GM12878 (cell line): ENCODE data around the gene SCN4A. TPM values are rescaled to one million over a fixed set of nuclear protein-coding genes. Genes with fewer than 3 reads are reported as not detected.

Experiments
- ATAC-seq: fragments of 200-7000 bp; cut with Tn5 transposase; 3 replicates; pipeline ENCODE4 v1.9.1; 2020; ENCODE audit warnings: mild to moderate bottlenecking, moderate library complexity
- Bru-seq: library from RNA; stranded (reverse); fragments of 400-500 nt; gene quantifications from one replicate; lab custom pipeline; 2021; lab: Mats Ljungman, UMichigan
- BruChase-seq, 2 experiments: library from RNA; stranded (reverse); fragments of 400-500 nt; gene quantifications; one replicate each; lab custom pipeline; 2021; lab: Mats Ljungman, UMichigan
- BruUV-seq: library from RNA; stranded (reverse); fragments of 400-500 nt; replicated peaks from 2 replicates; lab custom pipeline; 2021; lab: Mats Ljungman, UMichigan
- CTCF ChIA-PET: fragments of 300-600 bp; sonication (Branson Sonifier 250); formaldehyde crosslinking; extraction: SDS; loops from one replicate; lab custom pipeline; 2021; ENCODE audit warnings: inconsistent platforms; lab: Yijun Ruan, JAX
- POLR2A ChIA-PET: fragments of 350-600 bp; formaldehyde crosslinking; extraction: SDS; loops from one replicate; lab custom pipeline; 2021; ENCODE audit warnings: inconsistent platforms; lab: Charles Lee
- RAD21 ChIA-PET: fragments of 300-600 bp; sonication (Branson Sonifier 250); formaldehyde crosslinking; loops from one replicate; lab custom pipeline; 2023; ENCODE audit warnings: antibody characterized with exemption; ENCODE audit not compliant: unreplicated experiment; lab: Charles Lee
- SMC1A ChIA-PET: fragments of 300-600 bp; sonication (Branson Sonifier 250); formaldehyde crosslinking; loops from one replicate; lab custom pipeline; 2023; ENCODE audit not compliant: unreplicated experiment, uncharacterized antibody; lab: Charles Lee
- DNase-seq: peaks from one replicate; pipeline ENCODE4 v3.0.0-alpha.2; 2011; ENCODE audit warnings: low read depth, low spot score
- FAIRE-seq: peaks from 3 replicates; lab custom pipeline; 2011; peaks lifted over from hg19 to GRCh38; lab: Jason Lieb, UNC
- H2AFZ ChIP-seq: 2 replicates; pipeline ENCODE4 v1.6.0; 2011; ENCODE audit warnings: low read depth, low read length, control low read depth; ENCODE audit not compliant: control insufficient read depth
- H3K27ac ChIP-seq: 2 replicates; pipeline ENCODE4 v1.5.1; 2011; ENCODE audit warnings: control low read depth; ENCODE audit not compliant: control insufficient read depth, insufficient read depth
- H3K27me3 ChIP-seq, 2 experiments: replicated peaks in 1 of 2; 2 replicates each; pipeline versions ENCODE4 v1.6.0 to v1.6.1; 2011; ENCODE audit warnings: low read length in 1 of 2; ENCODE audit not compliant: control insufficient read depth in 2 of 2, insufficient read depth in 2 of 2
- H3K36me3 ChIP-seq, 2 experiments: 2 replicates each; pipeline ENCODE4 v1.5.1; 2011; ENCODE audit warnings: low read length in 1 of 2; ENCODE audit not compliant: control insufficient read depth in 2 of 2, insufficient read depth in 2 of 2
- H3K4me1 ChIP-seq: 2 replicates; pipeline ENCODE4 v1.6.1; 2011; ENCODE audit warnings: mild to moderate bottlenecking, low read length, moderate library complexity, mixed read lengths; ENCODE audit not compliant: control insufficient read depth, insufficient read depth
- H3K4me2 ChIP-seq: 2 replicates; pipeline ENCODE4 v1.6.0; 2011; ENCODE audit warnings: control low read depth; ENCODE audit not compliant: control insufficient read depth, insufficient read depth
- H3K4me3 ChIP-seq: fragments of 200-600 bp; sonication (generic); 2 replicates; pipeline ENCODE4 v1.5.1; 2016
- H3K79me2 ChIP-seq: 2 replicates; pipeline ENCODE4 v1.6.0; 2011; ENCODE audit warnings: low read length; ENCODE audit not compliant: control insufficient read depth, insufficient read depth
- H3K9ac ChIP-seq: 2 replicates; pipeline ENCODE4 v1.8.0; 2011; ENCODE audit warnings: low read length, control low read depth, mixed read lengths; ENCODE audit not compliant: control insufficient read depth, insufficient read depth
- H3K9me3 ChIP-seq: replicated peaks from 3 replicates; pipeline ENCODE4 v1.5.1; 2011; ENCODE audit warnings: mild to moderate bottlenecking, low read length; ENCODE audit not compliant: control insufficient read depth, insufficient read depth
- H4K20me1 ChIP-seq: 2 replicates; pipeline ENCODE4 v1.6.0; 2011; ENCODE audit not compliant: control insufficient read depth, insufficient read depth
- ATF7 ChIP-seq: fragments of 450-650 bp; IDR thresholded peaks from 2 replicates; pipeline ENCODE4 v1.6.1; 2016; ENCODE audit warnings: low read depth, mild to moderate bottlenecking
- BCL3 ChIP-seq: IDR thresholded peaks from 2 replicates; pipeline ENCODE4 v1.6.1; 2011; ENCODE audit warnings: borderline replicate concordance, low read depth, mild to moderate bottlenecking, moderate library complexity, low read length; ENCODE audit not compliant: insufficient read depth, poor library complexity, severe bottlenecking
- BCLAF1 ChIP-seq: fragments of 450-650 bp; IDR thresholded peaks from 2 replicates; pipeline ENCODE4 v1.6.1; 2017; ENCODE audit warnings: antibody characterized with exemption, mild to moderate bottlenecking, moderate library complexity
- EGR1 ChIP-seq, 2 experiments: IDR thresholded peaks; 1 replicate in 1 of 2; 2 replicates in 1 of 2; pipeline ENCODE4 v1.6.1; 2011 to 2012; ENCODE audit warnings: low read depth in 2 of 2, low read length in 2 of 2, borderline replicate concordance in 1 of 2, mild to moderate bottlenecking in 1 of 2, moderate library complexity in 1 of 2
- HDAC6 ChIP-seq: fragments of 200-600 bp; sonication (generic); IDR thresholded peaks from one replicate; pipeline ENCODE4 v1.8.0; 2017; ENCODE audit warnings: antibody characterized with exemption; ENCODE audit not compliant: unreplicated experiment
- MTA3 ChIP-seq: IDR thresholded peaks from 2 replicates; pipeline ENCODE4 v1.6.1; 2012; ENCODE audit warnings: low read length, inconsistent platforms, borderline replicate concordance
- NRF1 ChIP-seq: conservative IDR thresholded peaks from 2 replicates; pipeline ENCODE4 v1.6.1; 2011; ENCODE audit warnings: mild to moderate bottlenecking, low read depth, low read length, improper control_type of control experiment
- TAF1 ChIP-seq: IDR thresholded peaks from 2 replicates; pipeline ENCODE4 v1.6.1; 2011; ENCODE audit warnings: mild to moderate bottlenecking, low read depth, low read length, borderline replicate concordance
- WGBS: methylation state at CpG from one replicate; pipeline ENCODE4 v1.1.6; 2016; ENCODE audit warnings: low lambda C conversion rate; ENCODE audit not compliant: insufficient replicate concordance, insufficient coverage; ENCODE audit errors: missing lambda C conversion rate; 5-methylcytosine and 5-hydroxymethylcytosine counted together
- in situ Hi-C: fragments of 300-500 bp; cut with MboI; formaldehyde crosslinking; loops from 9 replicates; pipeline ENCODE4 v1.14.3; 2018; ENCODE audit warnings: mixed read lengths
- intact Hi-C: fragments of 100-400 bp; cut with micrococcal nuclease; formaldehyde crosslinking; loops from one replicate; pipeline ENCODE4 v1.14.2; 2022; ENCODE audit not compliant: unreplicated experiment
- long read RNA-seq, 2 experiments: library from polyadenylated mRNA; unstranded; transcript quantifications; one replicate each; pipeline ENCODE4 v2.0.0, GENCODE V29; 2019 to 2020
- polyA minus RNA-seq, 3 experiments: library from RNA; depleted of rRNA, polyadenylated mRNA; stranded (reverse); fragments of >200 nt; gene quantifications; 2 replicates each; pipeline ENCODE4 v1.2.3, GENCODE V29; 2011
- polyA plus RNA-seq, 11 experiments: library from polyadenylated mRNA; depleted of rRNA in 4 of 11; unstranded in 6 of 11; stranded (reverse) in 5 of 11; fragments of >200 nt; fragmentation: Nextera tagmentation in 4 of 11; fragmentation: Illumina TruSeq in 1 of 11; extraction: Ambion mirVana in 4 of 11; extraction: Trizol in 1 of 11; gene quantifications; 1 replicate in 1 of 11; 2 replicates in 10 of 11; pipeline versions ENCODE4 v1.2.1 to v1.2.3, GENCODE V29; 2011 to 2016; ENCODE audit warnings: inconsistent platforms in 2 of 11, missing spikeins in 2 of 11, low read depth in 1 of 11
- total RNA-seq, 4 experiments: library from RNA; depleted of rRNA in 3 of 4; stranded (reverse); fragments of >200 nt in 3 of 4; fragmentation: Illumina TruSeq in 1 of 4; extraction: Trizol in 1 of 4; gene quantifications; 2 replicates each; pipeline versions ENCODE4 v1.2.1 to v1.2.3, GENCODE V29; 2013 to 2021

Gene SCN4A
- total RNA-seq (2013; cell fraction: nucleolus; rRNA removed): 0.17 and 0.25 TPM in 2 replicates
- total RNA-seq (2014; rRNA removed) (0.05 and 0.06 TPM in 2 replicates), total RNA-seq (2014; rRNA removed; fragmentation: Illumina TruSeq; extraction: Trizol) (under 0.01 and 0.14 TPM in 2 replicates), total RNA-seq (2021) (0.03 and 0.08 TPM in 2 replicates), polyA plus RNA-seq (2011; rRNA removed) (0.12 and 0.15 TPM in 2 replicates), polyA plus RNA-seq (2014; fragmentation: Illumina TruSeq; extraction: Trizol) (0.06 and 0.11 TPM in 2 replicates), polyA plus RNA-seq (2014; fragmentation: Nextera tagmentation; extraction: Ambion mirVana) (not detected), polyA plus RNA-seq (2014; rRNA removed) (0.05 and 0.08 TPM in 2 replicates), polyA plus RNA-seq (2016; fragmentation: Nextera tagmentation; extraction: Ambion mirVana) (not detected), polyA minus RNA-seq (2011; rRNA and poly(A)+ RNA removed) (0.66 and 0.77 TPM in 2 replicates), Bru-seq, nascent RNA (percentile 11 among the genes with signal in this experiment), BruChase-seq, experiment 1, labeled RNA remaining after a 6-hour chase (percentile 9 among the genes with signal in this experiment), BruChase-seq, experiment 2, labeled RNA remaining after a 2-hour chase (percentile 5 among the genes with signal in this experiment)
- 0.05 TPM for polyA plus RNA-seq (2011; ENCODE audit: low read depth)
- 0.20 and 0.22 TPM in 2 replicates for polyA plus RNA-seq (2011; cell fraction: cytosol; rRNA removed)
- polyA plus RNA-seq (2011; cell fraction: nucleus; rRNA removed): 0.56 and 0.69 TPM in 2 replicates
- 0.12 and 0.13 TPM in 2 replicates for polyA plus RNA-seq (2012)
- polyA minus RNA-seq (2011; cell fraction: cytosol; rRNA and poly(A)+ RNA removed): 0.53 TPM in 1 of 2 replicates, not detected in the other
- 0.38 and 0.60 TPM in 2 replicates for polyA minus RNA-seq (2011; cell fraction: nucleus; rRNA and poly(A)+ RNA removed)
- long read RNA-seq, experiment 1: 0 reads
- long read RNA-seq, experiment 2: 0 reads

- BruUV-seq: no TSS peak
- SMC1A ChIA-PET: no interaction called here
- WGBS: 59% methylated on average over 13 of the region's 14 CpGs
Observed at GRCh38 chr17:63972796-63973195, at the start of gene SCN4A. TSS of gene SCN4A (minus strand) at chr17:63972918. CDS start at chr17:63972841, 77 bp downstream.

More at GRCh38 chr17:63972796-63973195, at the start of gene SCN4A:
- Histone ChIP-seq H3K9ac (no peak within 1 kb of the TSS), H3K79me2 (no peaks in the 10 kb centered on the region), H3K4me2 (no peak within 1 kb of the TSS), H3K4me3 (no peak within 1 kb of the TSS), H3K27ac (no peak within 1 kb of the TSS), H3K27me3 (peaks cover 0 to 2% of the 10 kb centered on the region in 2 experiments; a peak in 1 of 4 replicates), H3K4me1 (no peaks in the 10 kb centered on the region), H4K20me1 (no peaks in the 10 kb centered on the region), H3K36me3 (no peaks in the 10 kb centered on the region), H3K9me3 (no peaks in the 10 kb centered on the region; the same call in 2 of the 3 replicates), H2AFZ (no peak within 1 kb of the TSS)
- TF ChIP-seq BCL3 (no peak), NRF1 (no peak), HDAC6 (no peak), BCLAF1 (no peak), TAF1 (no peak), ATF7 (no peak), MTA3 (no peak), EGR1 (IDR thresholded peaks at IDR 0.05; ENCODE audit: borderline replicate concordance in 1 of 2, low read depth in 2 of 2, low read length in 2 of 2) (no peak)
- ChIA-PET POLR2A (no interaction called here), RAD21 (no interaction called here), CTCF (no interaction called here)
- intact Hi-C loops: no loop called here
- ATAC-seq: no peak
- no peak for DNase-seq
- in situ Hi-C loops: no loop called here
- FAIRE-seq: no peak
